ENCODE data around the gene LIPE.
"Not testable (repeated sequence)": the region's sequence is repeated elsewhere in the genome, so short reads cannot be mapped to it uniquely, and the experiment has no call there.

The LIPE gene

DNA sequence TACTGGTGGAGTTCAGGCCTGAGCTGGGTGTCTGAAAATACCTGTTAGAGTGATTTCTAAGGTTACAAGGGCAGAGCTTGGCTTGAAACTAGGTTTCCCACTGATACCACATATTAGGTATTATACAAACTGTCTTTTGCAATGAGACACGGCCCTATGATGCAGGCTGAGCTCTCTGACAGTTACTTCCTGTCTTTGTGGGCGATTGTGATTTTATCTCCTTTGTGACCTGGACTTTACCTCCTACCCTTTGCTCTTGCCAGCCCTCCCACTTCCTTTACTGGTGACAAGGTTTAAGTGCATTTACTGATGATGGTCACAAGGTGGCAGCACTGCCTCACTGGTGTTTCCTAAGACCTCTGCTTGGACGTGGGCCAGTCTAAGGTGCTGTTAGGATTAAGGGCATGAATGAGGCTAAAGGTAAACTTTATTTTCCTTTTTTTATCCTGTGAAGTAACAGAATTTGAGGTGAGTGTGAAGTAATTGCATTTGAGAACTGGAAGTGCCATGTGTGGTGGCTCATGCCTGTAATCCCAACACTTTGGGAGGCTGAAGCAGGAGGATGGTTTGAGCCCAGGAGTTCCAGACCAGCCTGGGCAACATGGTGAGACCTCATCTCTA lies 23.2 kb upstream of the LIPE start:
- peak in 8 of 10 donors; percentile 18 to 92 (median 70) for DNase-seq
- intact Hi-C loops (cut with DNase I): loop anchor here (1.0 kb wide), 1 partner anchor 79 kb away; no protein-coding TSS in a partner anchor

- intact Hi-C loops (cut with DNase I); DNase-seq: not testable (repeated sequence)
Observed at GRCh38 chr19:42448306-42448705, 21.1 kb upstream of the LIPE start.

- intact Hi-C loops (cut with DNase I): no loop called here
- no peak for DNase-seq
Observed at GRCh38 chr19:42445948-42446347, 18.8 kb upstream of the LIPE start.

DNA sequence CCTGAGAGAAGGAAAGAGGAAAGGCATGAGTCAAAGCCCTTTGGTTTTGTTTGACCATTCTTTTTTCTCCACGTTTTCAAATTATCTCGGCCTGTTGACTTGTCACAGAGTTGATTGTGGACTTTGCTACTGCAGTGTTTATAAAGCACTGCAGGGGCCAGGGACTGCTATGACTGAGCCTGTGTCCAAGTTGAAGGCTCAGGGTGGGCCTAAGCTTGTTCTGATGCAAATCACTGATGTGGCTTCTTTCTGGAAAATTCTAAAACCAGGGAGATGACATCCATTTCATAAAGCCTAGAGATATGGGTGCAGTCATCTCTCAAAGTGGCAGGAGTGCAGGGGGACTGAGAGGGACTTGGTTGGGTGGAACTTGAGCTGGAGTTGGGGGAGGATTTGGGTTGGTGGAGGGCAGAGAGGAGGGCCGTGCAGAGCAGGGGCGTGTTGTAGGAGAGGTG lies 16.8 kb upstream of the LIPE start:
- intact Hi-C loops (cut with DNase I): no loop called here
- DNase-seq: peak in 1 of 10 donors; percentile 14

DNA sequence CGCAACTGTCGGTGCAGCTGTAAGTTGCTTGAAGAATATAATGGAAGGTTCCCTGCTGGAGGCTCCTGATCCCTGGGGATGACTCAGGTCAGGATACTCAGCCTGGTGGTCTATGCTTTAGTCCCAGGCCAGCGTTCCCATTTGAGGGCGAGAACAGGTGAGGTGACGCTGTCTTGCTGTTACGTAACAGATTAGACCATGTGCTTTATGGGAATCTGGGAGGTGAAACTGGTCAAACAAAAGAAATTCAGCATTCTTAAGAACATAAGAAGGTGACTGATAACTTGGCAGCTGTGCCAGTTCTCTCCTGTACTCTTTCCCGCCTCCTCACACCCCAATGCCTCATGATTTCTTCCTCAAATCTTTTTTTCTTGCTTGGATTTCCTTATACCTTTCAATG lies 15.6 kb upstream of the LIPE start, which contains the start of gene CXCL17:
Gene CXCL17, minus strand, starts transcription at position 114 of the 400 bp plus-strand sequence. CDS start 114 bp downstream, outside the sequence.
- intact Hi-C loops (cut with DNase I): no loop called here
- peak in 1 of 10 donors; percentile 19 for DNase-seq

DNA sequence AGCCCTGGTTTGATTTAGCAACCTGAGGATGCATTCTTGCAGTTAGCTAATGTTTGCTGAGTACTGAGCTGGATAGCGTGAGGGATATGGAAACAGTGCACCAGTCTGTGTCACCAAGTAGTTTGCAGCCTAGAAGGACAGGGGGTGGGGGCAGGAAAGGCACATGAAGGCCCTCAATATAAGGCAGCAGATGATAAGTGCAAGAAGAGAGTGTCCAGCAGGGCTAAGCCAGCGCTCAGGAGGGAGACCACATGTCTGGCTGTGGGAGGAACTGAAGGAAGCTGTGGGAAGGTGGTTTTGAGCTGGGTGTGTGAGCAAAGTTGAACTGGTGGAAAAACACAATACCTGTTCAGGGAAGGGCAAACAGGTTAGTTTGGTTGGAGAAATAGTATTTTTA lies 13.9 kb upstream of the LIPE start:
- intact Hi-C loops (cut with DNase I): no loop called here
- DNase-seq: peak in 1 of 10 donors; percentile 15

GRCh38 chr19:42440357-42441048 lies 13.3 kb upstream of the LIPE start:
- intact Hi-C loops (cut with DNase I): no loop called here
- peak in 7 of 10 donors; percentile 43 to 91 (median 74) for DNase-seq

DNA sequence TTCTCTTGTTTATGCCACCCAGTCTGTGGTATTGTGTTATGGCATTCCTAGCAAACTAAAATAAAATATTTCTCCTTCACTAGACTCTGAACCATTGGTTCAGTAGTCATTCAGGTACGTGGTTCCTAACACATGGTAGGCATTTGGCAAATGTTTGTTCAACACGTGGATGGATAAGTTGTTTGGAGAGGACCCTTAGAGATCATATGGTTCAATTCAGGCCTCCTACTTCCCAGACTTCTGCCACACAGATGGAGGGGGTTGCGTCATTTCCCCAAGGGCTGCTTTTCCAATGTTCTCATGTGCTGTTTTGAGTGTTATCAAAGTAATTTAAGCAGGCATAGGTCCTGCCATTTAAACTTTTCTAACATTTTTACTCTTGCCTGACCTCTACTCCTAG lies 8.8 kb upstream of the LIPE start:
- no peak for DNase-seq
- intact Hi-C loops (cut with DNase I): no loop called here

DNA sequence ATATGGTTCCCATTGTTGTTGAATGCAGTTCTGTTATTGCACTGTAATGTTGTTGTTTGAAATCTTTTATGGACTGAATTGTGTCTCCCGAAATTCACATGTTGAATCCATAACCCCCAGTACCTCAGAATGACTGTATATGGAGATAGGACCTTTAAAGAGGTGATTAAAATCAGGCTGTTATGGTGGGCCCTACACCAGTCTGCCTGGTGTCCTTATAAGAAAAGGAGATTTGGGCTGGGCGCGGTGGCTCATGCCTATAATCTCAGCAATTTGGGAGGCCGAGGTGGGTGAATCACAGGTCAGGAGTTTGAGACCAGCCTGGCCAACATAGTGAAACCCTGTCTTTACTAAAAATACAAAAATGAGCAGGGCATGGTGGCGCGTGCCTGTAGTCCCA lies 8.1 kb upstream of the LIPE start:
- DNase-seq: peak in 1 of 10 donors; percentile 10
- intact Hi-C loops (cut with DNase I): no loop called here

DNA sequence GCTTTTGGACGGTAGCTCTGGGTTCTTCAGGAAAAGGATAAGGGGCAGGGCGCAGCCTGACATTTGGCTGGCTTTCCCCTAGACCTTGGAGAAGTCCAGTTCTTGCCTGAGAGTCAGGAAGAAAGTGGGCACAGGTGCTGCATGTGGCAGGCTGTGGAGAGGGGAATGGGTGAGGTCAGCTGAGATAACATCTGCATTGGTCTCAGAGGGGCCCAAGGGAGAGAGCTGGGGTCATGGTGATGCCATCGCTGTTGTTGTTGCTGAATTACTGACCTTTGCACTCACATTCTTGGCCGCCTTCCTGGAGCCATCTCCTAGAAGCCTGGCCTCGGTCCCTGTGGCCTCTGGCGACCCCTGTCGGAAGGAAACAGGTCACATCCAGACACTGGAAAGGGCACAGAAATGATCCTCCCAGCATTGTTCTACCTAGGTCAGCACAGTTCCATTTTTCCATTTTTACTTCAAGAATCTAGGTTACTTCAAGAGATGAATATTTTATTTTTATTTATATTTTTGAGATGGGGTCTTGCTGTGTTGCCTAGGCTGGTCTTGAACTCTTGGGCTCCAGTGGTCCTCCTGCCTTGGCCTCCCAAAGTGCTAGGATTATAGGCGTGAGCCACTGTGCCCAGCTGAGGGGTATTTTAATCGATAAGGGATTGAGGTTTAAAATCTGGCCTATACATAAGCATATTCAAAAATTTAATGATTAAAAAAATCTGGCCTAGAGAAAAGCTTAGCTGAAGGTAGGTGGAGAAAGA lies 6.5 kb upstream of the LIPE start:
- intact Hi-C loops (cut with DNase I): no loop called here
- DNase-seq: peak in 9 of 10 donors; percentile 26 to 95 (median 74)

GRCh38 chr19:42431486-42431885 lies 4.3 kb upstream of the LIPE start:
- DNase-seq: no peak
- intact Hi-C loops (cut with DNase I): no loop called here

DNA sequence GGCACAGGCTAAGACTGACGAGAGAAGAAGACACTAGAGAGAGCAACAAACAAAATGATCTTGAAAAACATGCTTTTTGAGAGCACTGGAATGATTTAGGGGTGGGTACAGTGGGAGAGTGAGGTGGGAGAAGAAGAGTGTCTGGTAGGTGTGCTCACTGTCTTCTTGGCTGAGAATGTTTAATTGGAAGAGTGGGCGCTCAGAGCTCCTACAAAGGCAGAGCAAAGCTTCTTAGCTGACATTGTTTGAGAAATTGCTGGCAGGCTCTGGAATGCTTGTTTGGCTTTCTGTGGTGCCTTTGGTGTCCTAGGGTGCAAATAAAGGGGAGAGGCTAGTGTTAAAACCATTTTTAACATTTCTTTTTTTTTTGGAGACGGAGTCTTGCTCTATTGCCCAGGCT lies 1.5 kb upstream of the LIPE start:
- intact Hi-C loops (cut with DNase I): no loop called here

GRCh38 chr19:42426643-42427042 lies 545 bp downstream of the LIPE start:
- intact Hi-C loops (cut with DNase I): no loop called here
- DNase-seq: peak in 1 of 10 donors; percentile 37

More for the DNA sequence above, 1.5 kb upstream of the LIPE start:
- peak in 1 of 10 donors; percentile 3 for DNase-seq

DNA sequence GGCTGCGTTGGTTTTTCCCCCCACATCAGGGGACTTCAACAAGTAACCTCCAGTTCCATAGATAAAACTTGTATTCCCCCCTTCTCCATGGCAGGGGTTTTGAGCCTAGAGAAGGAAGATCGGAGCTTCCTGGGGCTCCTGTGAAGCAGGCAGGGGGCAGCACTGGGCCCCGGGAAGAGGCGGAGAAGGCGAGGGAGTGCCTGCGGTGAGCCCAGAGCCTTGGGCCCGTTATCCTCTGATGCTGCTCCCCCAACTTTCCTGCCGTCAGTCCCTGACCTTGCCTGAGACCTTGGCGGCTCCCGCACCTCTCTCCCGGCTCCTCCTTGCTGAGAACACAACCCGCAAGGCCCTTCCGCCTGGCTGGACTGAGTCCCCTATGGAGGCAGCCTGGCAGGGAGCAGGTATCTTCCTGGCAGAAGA lies 2.5 kb downstream of the LIPE start:
- intact Hi-C loops (cut with DNase I): no loop called here
- DNase-seq: peak in 1 of 10 donors; percentile 80

DNA sequence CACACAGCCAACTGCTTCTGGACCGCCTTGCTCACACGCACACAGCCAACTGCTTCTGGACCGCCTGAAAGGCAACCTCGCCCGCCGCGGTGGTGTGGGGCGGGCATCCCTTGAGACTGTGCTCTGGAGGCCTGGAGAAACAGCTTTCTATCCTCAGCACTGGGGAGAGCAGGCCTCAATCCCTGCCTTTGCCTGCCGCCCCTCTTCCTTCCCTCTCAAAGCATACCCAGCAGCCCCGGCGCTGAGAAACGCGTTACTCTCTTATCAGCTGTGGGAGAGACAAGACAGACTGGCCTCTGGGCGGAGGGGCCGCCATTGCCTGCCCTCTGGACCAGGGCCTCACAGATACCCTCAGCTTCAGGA lies 2.9 kb downstream of the LIPE start:
- intact Hi-C loops (cut with DNase I): no loop called here
- DNase-seq: peak in 1 of 10 donors; percentile 83

DNA sequence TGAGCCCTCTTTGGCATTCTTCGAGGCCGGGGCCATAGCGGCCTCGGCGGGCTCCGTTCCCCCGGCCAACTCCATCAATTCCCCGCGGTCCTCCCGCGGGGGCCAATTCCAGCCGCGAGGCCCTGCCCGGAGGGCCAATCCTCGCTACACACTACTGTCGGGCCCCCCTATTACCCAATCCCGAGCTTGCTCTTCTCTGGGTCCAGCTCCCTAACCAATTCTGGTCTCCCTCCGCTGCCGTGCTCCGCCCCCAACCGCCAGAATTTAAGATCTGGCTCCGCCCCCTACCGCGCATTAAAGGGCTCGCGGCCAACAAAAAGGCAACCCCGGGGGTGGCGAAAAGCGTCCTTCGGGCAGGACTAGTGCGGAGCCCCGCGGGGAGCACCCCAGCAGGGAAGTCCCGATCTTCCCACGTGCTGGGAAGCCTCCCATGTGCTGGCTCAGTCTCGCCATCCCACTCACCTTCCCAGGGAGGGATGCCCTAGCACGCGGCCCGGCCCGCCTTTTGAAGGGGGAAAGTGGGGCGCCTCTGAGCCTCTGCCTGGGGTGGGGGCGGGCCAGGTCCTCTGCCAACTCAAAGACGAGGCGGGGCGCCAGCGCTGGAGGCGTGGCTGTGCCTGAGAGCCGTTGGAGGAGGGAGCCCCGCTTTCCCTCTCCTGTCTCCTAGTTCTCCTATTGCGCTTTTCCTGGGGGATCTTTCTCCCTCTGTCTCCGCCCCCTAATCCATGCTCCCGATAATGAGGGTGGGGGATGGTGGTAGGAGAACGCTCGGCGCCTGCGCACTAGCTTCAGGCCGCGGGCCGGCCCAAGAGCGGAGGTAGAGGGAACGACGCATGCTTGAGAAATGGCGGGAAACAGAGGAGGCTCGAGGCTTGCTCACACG lies 3.5 kb downstream of the LIPE start:
- intact Hi-C loops (cut with DNase I): no loop called here
- DNase-seq: peak; percentile 85 to 99 (median 91)

- DNase-seq: peak in 8 of 10 donors; percentile 45 to 95 (median 59)
- intact Hi-C loops (cut with DNase I): no loop called here
Observed at GRCh38 chr19:42422901-42423461, 4.2 kb downstream of the LIPE start.

DNA sequence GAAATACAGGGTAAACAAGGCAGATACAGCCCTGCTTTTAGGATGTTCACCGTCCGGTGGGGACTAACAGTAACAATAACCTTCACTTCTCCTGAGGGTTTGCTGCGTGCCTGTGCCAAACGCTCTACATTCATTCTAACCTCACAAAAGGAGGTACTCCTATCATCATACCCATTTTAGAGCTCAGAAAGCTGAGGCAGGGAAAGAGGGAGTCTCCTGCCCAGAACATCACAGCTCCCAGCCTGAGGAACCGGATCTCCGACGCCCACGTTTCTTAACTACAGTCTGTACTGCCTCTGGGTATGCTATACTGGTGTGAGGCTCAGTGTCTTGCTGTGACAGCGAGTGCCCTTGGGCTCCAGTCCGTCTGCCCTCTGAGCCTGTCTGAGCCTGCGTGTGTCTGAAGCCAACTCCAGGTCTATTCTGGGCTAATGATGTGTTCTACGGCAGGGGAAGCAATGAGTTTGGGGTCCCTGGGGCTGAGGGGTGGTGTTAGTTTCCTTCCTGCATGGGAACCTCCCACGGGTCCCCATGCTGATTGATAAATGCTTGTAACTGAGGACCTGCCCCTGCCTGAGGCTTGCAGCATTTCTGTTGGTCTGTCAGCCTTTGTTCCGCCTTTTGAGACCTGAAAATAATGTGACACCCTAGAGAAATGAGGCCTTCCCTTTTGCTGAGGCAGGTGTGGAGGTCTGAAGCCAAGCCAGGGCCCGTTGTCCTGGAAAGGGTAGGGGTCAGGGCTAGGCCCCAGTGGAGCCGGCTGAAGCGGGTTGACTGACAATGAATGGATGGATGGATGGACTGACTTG lies 4.9 kb downstream of the LIPE start:
- peak in 2 of 10 donors; percentile 50 to 83 for DNase-seq
- intact Hi-C loops (cut with DNase I): no loop called here

GRCh38 chr19:42421591-42422031 lies 5.6 kb downstream of the LIPE start:
- DNase-seq: peak in 2 of 10 donors; percentile 66 to 81
- intact Hi-C loops (cut with DNase I): no loop called here

Measured in posterior cingulate gyrus (tissue), 11 donors.